Vagina (tissue), 2 donors: ENCODE data around the gene WBP2.

ENCODE experiments used
- POLR2AphosphoS5 ChIP-seq, 2 donors: sonication (generic); formaldehyde crosslinking; IDR thresholded peaks; one replicate each; pipeline ENCODE4 v1.9.0; 2017; ENCODE audit warnings: antibody characterized with exemption in 2 of 2, mild to moderate bottlenecking in 2 of 2, low read depth in 1 of 2; ENCODE audit not compliant: insufficient read depth in 1 of 2
- TF ChIP-seq, protein P1 (sequence below), 3 experiments: fragments of 450-650 bp in 2 of 3; fragments of 200-600 bp in 1 of 3; sonication (generic) in 1 of 3; IDR thresholded peaks; one replicate each; pipeline ENCODE4 v1.5.1; 2017 to 2019; ENCODE audit warnings: antibody characterized with exemption in 3 of 3, mild to moderate bottlenecking in 2 of 3, moderate library complexity in 2 of 3

DNA sequence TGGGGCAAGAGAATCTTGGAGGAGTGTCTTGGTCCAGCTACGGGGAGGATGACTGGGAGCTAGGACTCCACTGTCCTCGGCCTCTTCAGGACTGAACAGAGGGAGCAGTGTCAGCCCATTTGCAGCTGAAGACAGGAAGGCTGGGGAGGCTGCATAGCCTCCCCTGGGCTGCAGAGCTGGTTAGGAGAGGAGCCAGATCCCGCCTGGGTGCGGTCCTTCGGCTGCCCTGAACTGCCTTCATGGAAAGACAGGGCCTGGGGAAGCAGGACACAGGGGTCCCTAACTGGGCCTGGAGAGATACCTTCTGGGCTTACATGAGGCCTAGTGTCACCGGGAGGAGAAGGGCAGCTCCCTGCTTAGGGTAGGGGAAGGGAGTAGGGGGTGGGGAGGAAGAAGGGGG is 37.6 kb downstream of the WBP2 start:
- TF ChIP-seq, protein P1, sequence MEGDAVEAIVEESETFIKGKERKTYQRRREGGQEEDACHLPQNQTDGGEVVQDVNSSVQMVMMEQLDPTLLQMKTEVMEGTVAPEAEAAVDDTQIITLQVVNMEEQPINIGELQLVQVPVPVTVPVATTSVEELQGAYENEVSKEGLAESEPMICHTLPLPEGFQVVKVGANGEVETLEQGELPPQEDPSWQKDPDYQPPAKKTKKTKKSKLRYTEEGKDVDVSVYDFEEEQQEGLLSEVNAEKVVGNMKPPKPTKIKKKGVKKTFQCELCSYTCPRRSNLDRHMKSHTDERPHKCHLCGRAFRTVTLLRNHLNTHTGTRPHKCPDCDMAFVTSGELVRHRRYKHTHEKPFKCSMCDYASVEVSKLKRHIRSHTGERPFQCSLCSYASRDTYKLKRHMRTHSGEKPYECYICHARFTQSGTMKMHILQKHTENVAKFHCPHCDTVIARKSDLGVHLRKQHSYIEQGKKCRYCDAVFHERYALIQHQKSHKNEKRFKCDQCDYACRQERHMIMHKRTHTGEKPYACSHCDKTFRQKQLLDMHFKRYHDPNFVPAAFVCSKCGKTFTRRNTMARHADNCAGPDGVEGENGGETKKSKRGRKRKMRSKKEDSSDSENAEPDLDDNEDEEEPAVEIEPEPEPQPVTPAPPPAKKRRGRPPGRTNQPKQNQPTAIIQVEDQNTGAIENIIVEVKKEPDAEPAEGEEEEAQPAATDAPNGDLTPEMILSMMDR (IDR thresholded peaks at IDR 0.05), result no peak
- no peak for TF ChIP-seq POLR2AphosphoS5 (IDR thresholded peaks at IDR 0.05; ENCODE audit: insufficient read depth in 1 of 2, low read depth in 1 of 2)
